Heart left ventricle (tissue), 13 donors: ENCODE measurements around the gene C2orf42.

Experiments
- POLR2A ChIP-seq, 2 donors: fragments of 450-650 bp; IDR thresholded peaks; one replicate each; pipeline ENCODE4 v1.6.1; 2017; ENCODE audit warnings: antibody characterized with exemption in 2 of 2, mild to moderate bottlenecking in 2 of 2, moderate library complexity in 2 of 2
- TF ChIP-seq, protein P1 (sequence below), 12 donors: fragments of 200-600 bp; sonication (generic) in 4 of 12; IDR thresholded peaks; one replicate each; pipeline versions ENCODE4 v1.5.0 to v1.8.0; 2018 to 2022; ENCODE audit warnings: antibody characterized with exemption in 12 of 12, mild to moderate bottlenecking in 5 of 12
- donor health status: ischemic (EF 13 %, LVEDD 7.1; RV severe dilation, severe dysfunction).
- donor health status: DM: no; HTN: yes; CAD: no.
- donor health status: DM: no; HTN: no; CAD: no.
- donor health status: ischemic (EF 25% LVEDD 6.9; RV normal size, moderate dysfunction).
- donor health status: ischemic (EF 25% LVEDD 5.7; RV mildly dilated, moderate dysfunction).
- donor health status: ischemic (EF 35%, LVEDD 5.7; RV mildly dilated, moderate dysfunction).
- donor health status: nonischemic (EF 11% LVEDD 7.7; RV severe dilation, severe dysfunction).
- donor health status: DM: yes; HTN: yes; CAD: no.
- donor health status: PGD.
- donor health status: ischemic (EF 29% LVEDD 5.4; RV normal size, mild dysfunction).
- donor health status: nonischemic (EF 23%, LVEDD 6.1; RV moderate dilation, normal function).

- TF ChIP-seq POLR2A (IDR thresholded peaks at IDR 0.05): no peak
- TF ChIP-seq, protein P1, sequence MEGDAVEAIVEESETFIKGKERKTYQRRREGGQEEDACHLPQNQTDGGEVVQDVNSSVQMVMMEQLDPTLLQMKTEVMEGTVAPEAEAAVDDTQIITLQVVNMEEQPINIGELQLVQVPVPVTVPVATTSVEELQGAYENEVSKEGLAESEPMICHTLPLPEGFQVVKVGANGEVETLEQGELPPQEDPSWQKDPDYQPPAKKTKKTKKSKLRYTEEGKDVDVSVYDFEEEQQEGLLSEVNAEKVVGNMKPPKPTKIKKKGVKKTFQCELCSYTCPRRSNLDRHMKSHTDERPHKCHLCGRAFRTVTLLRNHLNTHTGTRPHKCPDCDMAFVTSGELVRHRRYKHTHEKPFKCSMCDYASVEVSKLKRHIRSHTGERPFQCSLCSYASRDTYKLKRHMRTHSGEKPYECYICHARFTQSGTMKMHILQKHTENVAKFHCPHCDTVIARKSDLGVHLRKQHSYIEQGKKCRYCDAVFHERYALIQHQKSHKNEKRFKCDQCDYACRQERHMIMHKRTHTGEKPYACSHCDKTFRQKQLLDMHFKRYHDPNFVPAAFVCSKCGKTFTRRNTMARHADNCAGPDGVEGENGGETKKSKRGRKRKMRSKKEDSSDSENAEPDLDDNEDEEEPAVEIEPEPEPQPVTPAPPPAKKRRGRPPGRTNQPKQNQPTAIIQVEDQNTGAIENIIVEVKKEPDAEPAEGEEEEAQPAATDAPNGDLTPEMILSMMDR (IDR thresholded peaks at IDR 0.05): no peak
Measured at GRCh38 chr2:70122470-70122869, 68.3 kb downstream of the C2orf42 start.
